Measurements from ENCODE around the gene ITGA7. TPM values are rescaled to one million over a fixed set of nuclear protein-coding genes. Genes with fewer than 3 reads are reported as not detected.

ITGA7 gene
- total RNA-seq, 2 donors from 2014 or later: 11.4 to 52.1 TPM

DNA sequence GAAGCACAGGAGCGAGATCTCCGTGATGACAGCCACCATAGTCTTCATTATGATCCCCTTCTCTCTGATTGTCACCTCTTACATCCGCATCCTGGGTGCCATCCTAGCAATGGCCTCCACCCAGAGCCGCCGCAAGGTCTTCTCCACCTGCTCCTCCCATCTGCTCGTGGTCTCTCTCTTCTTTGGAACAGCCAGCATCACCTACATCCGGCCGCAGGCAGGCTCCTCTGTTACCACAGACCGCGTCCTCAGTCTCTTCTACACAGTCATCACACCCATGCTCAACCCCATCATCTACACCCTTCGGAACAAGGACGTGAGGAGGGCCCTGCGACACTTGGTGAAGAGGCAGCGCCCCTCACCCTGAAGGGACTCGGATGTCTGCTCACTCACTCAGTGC, 70.2 kb downstream of the ITGA7 start:
- WGBS, 2 donors: 78 to 81% methylated on average over 15 of the region's 15 CpGs
- Histone ChIP-seq H3K4me1 (no peaks in the 10 kb centered on the region), H3K4me3 (no peak overlapping the region), H3K27ac (no peak overlapping the region), H3K9me3 (no peaks in the 10 kb centered on the region), H3K27me3 (no peaks in the 10 kb centered on the region), H3K36me3 (replicated peaks in 1 of 2; ENCODE audit: insufficient read depth in 1 of 2, low read depth in 2 of 2) (no peaks in the 10 kb centered on the region)
- TF ChIP-seq, protein P1, sequence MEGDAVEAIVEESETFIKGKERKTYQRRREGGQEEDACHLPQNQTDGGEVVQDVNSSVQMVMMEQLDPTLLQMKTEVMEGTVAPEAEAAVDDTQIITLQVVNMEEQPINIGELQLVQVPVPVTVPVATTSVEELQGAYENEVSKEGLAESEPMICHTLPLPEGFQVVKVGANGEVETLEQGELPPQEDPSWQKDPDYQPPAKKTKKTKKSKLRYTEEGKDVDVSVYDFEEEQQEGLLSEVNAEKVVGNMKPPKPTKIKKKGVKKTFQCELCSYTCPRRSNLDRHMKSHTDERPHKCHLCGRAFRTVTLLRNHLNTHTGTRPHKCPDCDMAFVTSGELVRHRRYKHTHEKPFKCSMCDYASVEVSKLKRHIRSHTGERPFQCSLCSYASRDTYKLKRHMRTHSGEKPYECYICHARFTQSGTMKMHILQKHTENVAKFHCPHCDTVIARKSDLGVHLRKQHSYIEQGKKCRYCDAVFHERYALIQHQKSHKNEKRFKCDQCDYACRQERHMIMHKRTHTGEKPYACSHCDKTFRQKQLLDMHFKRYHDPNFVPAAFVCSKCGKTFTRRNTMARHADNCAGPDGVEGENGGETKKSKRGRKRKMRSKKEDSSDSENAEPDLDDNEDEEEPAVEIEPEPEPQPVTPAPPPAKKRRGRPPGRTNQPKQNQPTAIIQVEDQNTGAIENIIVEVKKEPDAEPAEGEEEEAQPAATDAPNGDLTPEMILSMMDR (IDR thresholded peaks at IDR 0.05): no peak
- TF ChIP-seq POLR2A (IDR thresholded peaks at IDR 0.05): no peak
- intact Hi-C loops (cut with DNase I): no loop called here
- DNase-seq (no peak), ATAC-seq (no peak)

DNA sequence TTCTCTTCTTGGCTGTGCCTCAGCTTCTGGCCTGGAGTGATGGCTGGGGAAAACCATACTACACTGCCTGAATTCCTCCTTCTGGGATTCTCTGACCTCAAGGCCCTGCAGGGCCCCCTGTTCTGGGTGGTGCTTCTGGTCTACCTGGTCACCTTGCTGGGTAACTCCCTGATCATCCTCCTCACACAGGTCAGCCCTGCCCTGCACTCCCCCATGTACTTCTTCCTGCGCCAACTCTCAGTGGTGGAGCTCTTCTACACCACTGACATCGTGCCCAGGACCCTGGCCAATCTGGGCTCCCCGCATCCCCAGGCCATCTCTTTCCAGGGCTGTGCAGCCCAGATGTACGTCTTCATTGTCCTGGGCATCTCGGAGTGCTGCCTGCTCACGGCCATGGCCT, 70.9 kb downstream of the ITGA7 start, which contains the start of gene OR10P1:
OR10P1 (plus strand) TSS at position 40 of the 400 bp plus-strand sequence; CDS start at position 40, 0 bp downstream.
- Histone ChIP-seq H3K9me3 (no peaks in the 10 kb centered on the region), H3K4me1 (no peaks in the 10 kb centered on the region), H3K4me3 (no peak within 1 kb of the TSS), H3K27ac (no peak within 1 kb of the TSS), H3K27me3 (no peaks in the 10 kb centered on the region), H3K36me3 (replicated peaks in 1 of 2; ENCODE audit: insufficient read depth in 1 of 2, low read depth in 2 of 2) (no peaks in the 10 kb centered on the region)
- TF ChIP-seq, protein P1 (IDR thresholded peaks at IDR 0.05): no peak
- intact Hi-C loops (cut with DNase I): no loop called here
- DNase-seq (no peak), ATAC-seq (no peak)
- WGBS, 2 donors: 78 to 80% methylated on average over 6 of the region's 6 CpGs

DNA sequence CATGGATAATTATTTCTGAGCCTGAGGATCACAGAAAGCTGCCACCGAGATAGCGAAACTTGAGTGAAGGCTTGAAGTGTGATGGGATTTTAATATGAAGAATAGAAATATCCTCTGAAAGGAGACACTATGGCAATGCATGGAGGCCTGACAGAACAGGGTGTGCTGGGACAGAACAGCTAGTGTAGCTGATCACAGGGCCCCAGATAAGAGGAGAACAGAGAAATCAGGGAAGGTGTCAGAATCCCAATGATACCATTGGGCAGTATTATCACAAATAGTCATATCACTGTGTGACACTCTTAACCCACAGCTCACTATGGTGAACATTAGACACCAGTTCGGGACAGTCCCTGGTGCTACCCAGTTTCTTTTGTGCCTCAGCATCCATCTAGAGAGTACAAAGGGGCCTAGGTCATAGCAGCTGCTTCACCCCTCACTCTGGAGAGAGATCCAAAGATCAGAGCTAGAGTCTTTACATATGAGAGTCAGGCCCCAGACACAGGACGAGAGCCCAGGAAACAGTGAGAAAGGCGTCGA, 71.5 kb downstream of the ITGA7 start:
- ATAC-seq: no peak
- no peak for DNase-seq
- intact Hi-C loops (cut with DNase I): no loop called here
- H3K4me3 ChIP-seq: no peak overlapping the region
- no peaks in the 10 kb centered on the region for H3K9me3 ChIP-seq
- WGBS, 2 donors: 69 to 77% methylated on average over 6 of the region's 6 CpGs
- no peak overlapping the region for H3K27ac ChIP-seq
- H3K27me3 ChIP-seq: no peaks in the 10 kb centered on the region
- no peaks in the 10 kb centered on the region for H3K36me3 ChIP-seq (replicated peaks in 1 of 2; ENCODE audit: insufficient read depth in 1 of 2, low read depth in 2 of 2)
- TF ChIP-seq, protein P1 (IDR thresholded peaks at IDR 0.05): no peak
- no peak for TF ChIP-seq POLR2A (IDR thresholded peaks at IDR 0.05)
- H3K4me1 ChIP-seq: no peaks in the 10 kb centered on the region

Small RNA genes lying within 50 kb of the gene (small RNA-seq; reads per million reads assigned to genes)
- gene AC009779.1 (not detected), gene AC009779.5 (not detected), gene RF00017 (not detected)

Other genes with a start within 250 kb of the ITGA7 start
- not detected for gene OR6C70, start 237.8 kb downstream of the ITGA7 start, total RNA-seq
- gene OR6C68, start 215.5 kb downstream of the ITGA7 start, total RNA-seq: not detected
- not detected for gene OR6C4, start 158.3 kb downstream of the ITGA7 start, total RNA-seq
- not detected for gene OR2AP1, start 135.4 kb downstream of the ITGA7 start, total RNA-seq
- not detected for gene OR10P1, start 71.0 kb downstream of the ITGA7 start, total RNA-seq
- 100 to 1,000 TPM in 1 of 2 donors, 10 to 100 TPM in 1; 86.1 to 105 TPM for gene BLOC1S1, start 8.1 kb upstream of the ITGA7 start, total RNA-seq
- gene RDH5, start 12.5 kb upstream of the ITGA7 start, total RNA-seq: 10 to 100 TPM in 1 of 2 donors, 1 to 10 TPM in 1; 4.2 to 20.4 TPM
- gene CD63, start 21.1 kb upstream of the ITGA7 start, total RNA-seq: 100 to 1,000 TPM; 341 to 511 TPM
- gene GDF11, start 35.2 kb upstream of the ITGA7 start, total RNA-seq: under 1 TPM; 0.33 to 0.78 TPM
- 10 to 100 TPM; 23.1 to 51.7 TPM for gene SARNP, start 109.8 kb upstream of the ITGA7 start, total RNA-seq
- gene ORMDL2, start 110.1 kb upstream of the ITGA7 start, total RNA-seq: 10 to 100 TPM in 1 of 2 donors, 1 to 10 TPM in 1; 6.0 to 12.5 TPM
- 10 to 100 TPM; 20.2 to 34.3 TPM for gene DNAJC14, start 121.7 kb upstream of the ITGA7 start, total RNA-seq
- 10 to 100 TPM in 1 of 2 donors, 1 to 10 TPM in 1; 3.4 to 23.4 TPM for gene MMP19, start 135.0 kb upstream of the ITGA7 start, total RNA-seq
- 10 to 100 TPM; 21.5 to 26.0 TPM for gene PYM1, start 220.0 kb upstream of the ITGA7 start, total RNA-seq
- gene DGKA, start 223.3 kb upstream of the ITGA7 start, total RNA-seq: 100 to 1,000 TPM in 1 of 2 donors, 10 to 100 TPM in 1; 33.3 to 128 TPM